Measurements from ENCODE around the gene ZNF175.

GRCh38 chr19:51525651-51526050 lies 45.4 kb upstream of the ZNF175 start:
- TF ChIP-seq CTCF (IDR thresholded peaks at IDR 0.05; ENCODE audit: insufficient read depth, low read depth, low read length) (no peak), EZH2 (IDR thresholded peaks at IDR 0.05; ENCODE audit: insufficient read depth, low read length) (no peak)
